GM19467 (cell line): ENCODE data around the gene COL20A1.

Experiments used
- ATAC-seq: cut with Tn5 transposase; IDR thresholded peaks from one replicate; pipeline ENCODE4 v1.9.1; 2021; ENCODE audit warnings: mild to moderate bottlenecking, moderate library complexity; ENCODE audit not compliant: unreplicated experiment

Gene COL20A1

GRCh38 chr20:63359164-63359934 is 66.4 kb downstream of the COL20A1 start:
- ATAC-seq = no peak

GRCh38 chr20:63359937-63360849 is 67.2 kb downstream of the COL20A1 start:
- ATAC-seq = no peak

GRCh38 chr20:63360850-63361518 is 68.0 kb downstream of the COL20A1 start, which contains the start of gene CHRNA4:
CHRNA4 (minus strand) TSS chr20:63361349; CDS start chr20:63361165, 184 bp downstream.
- ATAC-seq = no peak

- ATAC-seq = no peak
Measured at GRCh38 chr20:63361519-63362435, 68.8 kb downstream of the COL20A1 start.

GRCh38 chr20:63362436-63363009 is 69.5 kb downstream of the COL20A1 start:
- no peak for ATAC-seq

- ATAC-seq = no peak
Measured at GRCh38 chr20:63363013-63363957, 70.3 kb downstream of the COL20A1 start.

GRCh38 chr20:63363981-63364561 is 71.1 kb downstream of the COL20A1 start:
- ATAC-seq = no peak

- ATAC-seq = no peak
Measured at GRCh38 chr20:63364801-63365585, 72.0 kb downstream of the COL20A1 start.

- ATAC-seq = no peak
Measured at GRCh38 chr20:63365601-63366389, 72.8 kb downstream of the COL20A1 start.

GRCh38 chr20:63366390-63367365 is 73.7 kb downstream of the COL20A1 start:
- no peak for ATAC-seq

- no peak for ATAC-seq
Measured at GRCh38 chr20:63367446-63368055, 74.6 kb downstream of the COL20A1 start.

- ATAC-seq = no peak
Measured at GRCh38 chr20:63368151-63368550, 75.2 kb downstream of the COL20A1 start.

- no peak for ATAC-seq
Measured at GRCh38 chr20:63369024-63369530, 76.1 kb downstream of the COL20A1 start.

- ATAC-seq = no peak
Measured at GRCh38 chr20:63369724-63370617, 77.0 kb downstream of the COL20A1 start.
